Heart right ventricle (tissue), 16 donors: ENCODE data around the gene KCNA10. TPM values are rescaled to one million over a fixed set of nuclear protein-coding genes. Genes with fewer than 3 reads are reported as not detected.

ENCODE experiments used
- ATAC-seq, 8 donors: fragments of 200-7000 bp; cut with Tn5 transposase; one replicate each; pipeline ENCODE4 v1.9.1; 2020; ENCODE audit warnings: mild to moderate bottlenecking in 8 of 8, moderate library complexity in 8 of 8, moderate number of reproducible peaks in 1 of 8
- DNase-seq, 2 donors: peaks; one replicate each; pipeline ENCODE4 v3.0.0-alpha.2; 2020
- H3K27ac ChIP-seq, 10 donors: fragments of 200-600 bp; sonication (generic) in 2 of 10; one replicate each; pipeline versions ENCODE4 v1.5.0 to v1.8.0; 2020 to 2022; ENCODE audit warnings: mild to moderate bottlenecking in 3 of 10
- H3K27me3 ChIP-seq, 7 donors: fragments of 200-600 bp; one replicate each; pipeline ENCODE4 v1.8.0; 2021 to 2022; ENCODE audit warnings: mild to moderate bottlenecking in 2 of 7
- H3K36me3 ChIP-seq, 9 donors: fragments of 200-600 bp; sonication (generic) in 1 of 9; one replicate each; pipeline versions ENCODE4 v1.5.0 to v1.8.0; 2020 to 2022; ENCODE audit warnings: mild to moderate bottlenecking in 2 of 9
- H3K4me1 ChIP-seq, 9 donors: fragments of 200-600 bp; sonication (generic) in 1 of 9; one replicate each; pipeline versions ENCODE4 v1.5.0 to v1.8.0; 2020 to 2022; ENCODE audit warnings: mild to moderate bottlenecking in 4 of 9
- H3K4me3 ChIP-seq, 10 donors: fragments of 200-600 bp; sonication (generic) in 2 of 10; one replicate each; pipeline versions ENCODE4 v1.5.0 to v1.8.0; 2020 to 2022; ENCODE audit warnings: mild to moderate bottlenecking in 7 of 10, moderate library complexity in 2 of 10
- H3K9me3 ChIP-seq, 11 donors: fragments of 200-600 bp in 10 of 11; sonication (generic) in 2 of 11; one replicate each; pipeline versions ENCODE4 v1.5.0 to v1.8.0; 2013 to 2022; ENCODE audit warnings: mild to moderate bottlenecking in 2 of 11, control low read depth in 1 of 11, moderate library complexity in 1 of 11
- WGBS, 2 donors: extraction: QIAGEN DNeasy Blood & Tissue Kit; methylation state at CpG; one replicate each; pipeline ENCODE4 v1.1.7; 2013; ENCODE audit warnings: inconsistent platforms in 1 of 2; 5-methylcytosine and 5-hydroxymethylcytosine counted together
- intact Hi-C, 10 donors: fragments of 100-400 bp; cut with DNase I; formaldehyde crosslinking; loops; one replicate each; pipeline versions ENCODE4 v1.11.1 to v1.14.2; 2022
- polyA plus RNA-seq, 2 donors: library from polyadenylated mRNA; stranded (reverse); fragments of 200-250 nt; gene quantifications; one replicate each; pipeline ENCODE4 v1.2.3, GENCODE V29; 2013
- total RNA-seq, 10 donors: library from RNA; stranded (reverse); fragmentation: NEBNext Ultra II Directional in 3 of 10; extraction: Animal tissue kit (Norgen Biotek cat#: 25700) in 3 of 10; gene quantifications; one replicate each; pipeline versions ENCODE4 v1.2.1 to v1.2.4, GENCODE V29; 2021 to 2023
- TF ChIP-seq, protein P1 (sequence below), 9 donors: fragments of 200-600 bp; sonication (generic) in 2 of 9; IDR thresholded peaks; one replicate each; pipeline versions ENCODE4 v1.5.0 to v1.8.0; 2021 to 2022; ENCODE audit warnings: antibody characterized with exemption in 9 of 9, mild to moderate bottlenecking in 5 of 9, moderate library complexity in 1 of 9
- donor health status: Arrhythmogenic right ventricular cardiomyopathy.
- donor health status: ischemic (EF 13 %, LVEDD 7.1; RV severe dilation, severe dysfunction).
- donor health status: healthy with polysubstance abuse.
- donor health status: DM: no; HTN: yes; CAD: no.
- donor health status: DM: no; HTN: no; CAD: no.
- donor health status: ischemic (EF 25% LVEDD 6.9; RV normal size, moderate dysfunction).
- donor health status: ischemic (EF 25% LVEDD 5.7; RV mildly dilated, moderate dysfunction).
- donor health status: healthy.
- donor health status: DM: yes; HTN: yes; CAD: no.
- donor health status: Ischemic cardiomyopathy.
- donor health status: ischemic (EF 35%, LVEDD 5.7; RV mildly dilated, moderate dysfunction).
- donor health status: nonischemic (EF 11% LVEDD 7.7; RV severe dilation, severe dysfunction).
- donor health status: DM: yes; HTN: yes; CAD: no.
- donor health status: PGD.
- donor health status: ischemic (EF 29% LVEDD 5.4; RV normal size, mild dysfunction).
- donor health status: nonischemic (EF 23%, LVEDD 6.1; RV moderate dilation, normal function).

The KCNA10 gene
- total and polyA plus RNA-seq, 12 donors = not detected

DNA sequence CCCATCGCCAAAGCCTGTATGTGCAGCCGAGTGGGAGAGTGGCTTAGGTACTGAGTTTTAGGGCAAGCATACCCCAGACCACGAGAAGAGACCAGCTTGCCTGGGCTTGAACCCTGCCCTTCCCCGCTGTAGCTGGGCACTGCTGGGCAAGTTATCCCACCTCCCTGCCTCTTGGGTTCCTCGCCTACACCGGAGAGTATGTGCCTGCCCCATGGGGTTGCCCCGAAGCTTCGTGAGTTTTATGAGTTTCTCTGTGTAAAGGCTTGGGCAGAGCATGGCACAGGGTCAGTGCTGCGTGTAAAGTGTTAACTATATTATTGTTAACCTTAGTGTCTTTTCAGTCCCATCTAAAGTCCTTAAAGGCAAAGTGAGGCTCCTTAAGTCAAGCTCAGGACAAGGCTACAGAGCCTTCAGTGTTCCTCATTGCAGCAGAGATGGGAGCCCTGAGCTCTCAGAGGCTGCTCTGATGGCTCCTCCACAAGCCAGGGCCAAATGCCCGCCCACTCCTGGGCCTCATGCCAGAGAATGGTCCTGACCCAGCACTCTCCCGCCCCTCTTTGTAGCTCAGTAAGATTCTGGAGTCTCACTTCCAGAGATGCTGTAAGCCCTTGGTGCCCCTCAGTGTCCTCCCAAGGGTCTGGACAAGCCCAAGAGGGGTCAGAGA is 37.0 kb upstream of the KCNA10 start:
- WGBS, 2 donors = 39 to 41% methylated on average over 11 of the region's 11 CpGs
- H3K4me1 ChIP-seq = peaks cover 0 to 24% (median 12%) of the 10 kb centered on the region in 9 donors
- peak; percentile 76 to 82 for DNase-seq
- TF ChIP-seq, protein P1, sequence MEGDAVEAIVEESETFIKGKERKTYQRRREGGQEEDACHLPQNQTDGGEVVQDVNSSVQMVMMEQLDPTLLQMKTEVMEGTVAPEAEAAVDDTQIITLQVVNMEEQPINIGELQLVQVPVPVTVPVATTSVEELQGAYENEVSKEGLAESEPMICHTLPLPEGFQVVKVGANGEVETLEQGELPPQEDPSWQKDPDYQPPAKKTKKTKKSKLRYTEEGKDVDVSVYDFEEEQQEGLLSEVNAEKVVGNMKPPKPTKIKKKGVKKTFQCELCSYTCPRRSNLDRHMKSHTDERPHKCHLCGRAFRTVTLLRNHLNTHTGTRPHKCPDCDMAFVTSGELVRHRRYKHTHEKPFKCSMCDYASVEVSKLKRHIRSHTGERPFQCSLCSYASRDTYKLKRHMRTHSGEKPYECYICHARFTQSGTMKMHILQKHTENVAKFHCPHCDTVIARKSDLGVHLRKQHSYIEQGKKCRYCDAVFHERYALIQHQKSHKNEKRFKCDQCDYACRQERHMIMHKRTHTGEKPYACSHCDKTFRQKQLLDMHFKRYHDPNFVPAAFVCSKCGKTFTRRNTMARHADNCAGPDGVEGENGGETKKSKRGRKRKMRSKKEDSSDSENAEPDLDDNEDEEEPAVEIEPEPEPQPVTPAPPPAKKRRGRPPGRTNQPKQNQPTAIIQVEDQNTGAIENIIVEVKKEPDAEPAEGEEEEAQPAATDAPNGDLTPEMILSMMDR (IDR thresholded peaks at IDR 0.05) = no peak
- peak; percentile 75 to 91 (median 82) for ATAC-seq
- H3K9me3 ChIP-seq = no peaks in the 10 kb centered on the region
- peaks cover 0 to 61% (median 35%) of the 10 kb centered on the region in 7 donors for H3K27me3 ChIP-seq
- peak overlapping the region in 9 of 10 donors; percentile 12 to 55 (median 52) for H3K4me3 ChIP-seq
- H3K36me3 ChIP-seq = no peaks in the 10 kb centered on the region
- H3K27ac ChIP-seq = peak overlapping the region in 3 of 10 donors; percentile 2 to 56 (median 23)
- intact Hi-C loops = loop anchor here (1.0 to 10.0 kb wide), 8 partner anchors 56 to 229 kb away; no protein-coding TSS in a partner anchor

DNA sequence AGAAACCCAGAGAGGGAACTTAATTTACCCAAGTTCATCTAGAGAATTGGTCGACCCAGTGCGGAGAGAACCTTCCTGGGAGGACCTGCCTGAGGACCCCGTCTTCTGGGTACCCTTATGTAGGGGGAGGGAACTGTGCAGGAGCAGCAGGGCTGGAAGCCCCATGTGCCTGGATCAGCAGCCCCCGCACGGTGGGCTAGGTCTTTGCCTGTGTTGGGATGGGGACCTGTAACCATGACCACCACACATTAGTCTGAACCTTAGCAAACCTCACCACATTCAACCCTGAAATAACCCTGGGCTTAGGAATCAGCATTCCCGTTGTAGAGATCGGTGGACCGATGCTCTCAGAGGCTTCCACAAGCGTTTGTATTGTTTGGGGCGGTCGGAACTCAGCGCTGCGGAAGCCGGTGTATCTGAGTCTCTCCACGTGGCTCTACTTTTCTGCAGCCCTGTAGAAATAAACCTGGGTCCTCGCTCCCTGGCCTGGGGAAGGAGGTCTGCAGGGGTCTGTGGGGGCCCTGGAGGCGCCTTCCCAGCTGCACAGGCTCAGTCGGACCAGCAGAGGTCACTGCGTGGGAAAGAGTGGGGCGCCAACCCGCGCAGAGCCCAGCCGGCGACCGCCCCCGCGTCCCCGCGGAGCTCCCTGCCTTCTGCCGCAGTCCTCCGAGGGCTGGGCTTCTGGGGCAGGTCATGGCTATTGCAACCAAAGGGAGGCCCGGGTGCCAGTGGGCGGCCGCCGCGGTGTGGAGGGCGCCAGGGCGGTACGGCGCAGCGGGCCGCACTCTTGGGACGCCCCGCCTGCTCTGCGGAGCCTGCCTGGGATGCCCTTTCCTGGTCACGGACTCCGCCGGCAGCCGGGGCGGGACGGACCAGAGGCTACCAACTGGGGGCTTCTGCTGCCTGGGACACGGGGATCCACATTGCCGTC is 36.2 kb upstream of the KCNA10 start:
- H3K27ac ChIP-seq = peak overlapping the region in 3 of 10 donors; percentile 2 to 56 (median 23)
- intact Hi-C loops = loop anchor here (1.0 to 10.0 kb wide), 9 partner anchors 52 to 230 kb away; partner anchors contain the start of gene KCNA2 (in 1 of the 10)
- 9% methylated on average over 53 of the region's 53 CpGs for WGBS, 2 donors
- H3K27me3 ChIP-seq = peaks cover 0 to 69% (median 43%) of the 10 kb centered on the region in 7 donors
- no peaks in the 10 kb centered on the region for H3K9me3 ChIP-seq
- ATAC-seq = peak; percentile 81 to 93 (median 84)
- TF ChIP-seq, protein P1 (IDR thresholded peaks at IDR 0.05) = peak; percentile 44 to 89 (median 79)
- peak; percentile 44 to 65 for DNase-seq
- H3K4me3 ChIP-seq = peak overlapping the region in 9 of 10 donors; percentile 12 to 55 (median 52)
- H3K36me3 ChIP-seq = no peaks in the 10 kb centered on the region
- peaks cover 0 to 24% (median 12%) of the 10 kb centered on the region in 9 donors for H3K4me1 ChIP-seq

DNA sequence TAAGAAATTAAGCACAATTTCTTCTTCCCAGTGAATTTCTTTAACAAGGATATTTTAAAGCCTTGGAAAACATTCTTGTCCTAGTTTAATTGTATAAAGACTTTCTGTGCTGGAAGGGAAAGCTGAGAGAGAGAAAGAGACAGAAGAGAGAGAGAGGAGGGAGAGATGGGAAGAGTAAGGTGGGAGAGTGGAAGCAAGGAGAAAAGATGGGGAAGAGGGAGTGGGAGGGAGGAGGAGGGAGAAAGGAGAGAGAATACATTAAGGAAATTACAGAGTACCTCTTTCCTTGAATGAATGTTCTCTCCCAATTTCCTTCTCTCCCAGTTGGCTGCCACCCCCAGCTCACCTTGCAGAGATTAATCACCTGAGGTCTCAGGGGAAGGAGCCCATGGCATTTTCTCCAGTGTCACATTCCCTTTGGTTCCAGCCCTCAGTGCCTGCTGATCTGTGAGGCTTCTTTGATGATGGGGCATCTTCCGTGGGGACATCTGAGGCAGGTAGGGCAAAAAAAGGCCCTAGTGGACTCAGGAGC is 32.4 kb upstream of the KCNA10 start:
- DNase-seq = no peak
- Histone ChIP-seq H3K4me1 (peaks cover 0 to 19% (median 12%) of the 10 kb centered on the region in 9 donors), H3K27me3 (peaks cover 0 to 61% (median 43%) of the 10 kb centered on the region in 7 donors), H3K9me3 (no peaks in the 10 kb centered on the region), H3K36me3 (no peaks in the 10 kb centered on the region), H3K4me3 (no peak overlapping the region), H3K27ac (no peak overlapping the region)
- TF ChIP-seq, protein P1 (IDR thresholded peaks at IDR 0.05) = no peak
- ATAC-seq = no peak
- WGBS, 2 donors = 76 to 83% methylated on average over 1 of the region's 1 CpG
- intact Hi-C loops = loop anchor here in 5 of 10 donors (5.0 to 10.0 kb wide), 3 partner anchors 56 to 233 kb away; partner anchors contain the start of gene KCNA2 (in 1 of the 5)

DNA sequence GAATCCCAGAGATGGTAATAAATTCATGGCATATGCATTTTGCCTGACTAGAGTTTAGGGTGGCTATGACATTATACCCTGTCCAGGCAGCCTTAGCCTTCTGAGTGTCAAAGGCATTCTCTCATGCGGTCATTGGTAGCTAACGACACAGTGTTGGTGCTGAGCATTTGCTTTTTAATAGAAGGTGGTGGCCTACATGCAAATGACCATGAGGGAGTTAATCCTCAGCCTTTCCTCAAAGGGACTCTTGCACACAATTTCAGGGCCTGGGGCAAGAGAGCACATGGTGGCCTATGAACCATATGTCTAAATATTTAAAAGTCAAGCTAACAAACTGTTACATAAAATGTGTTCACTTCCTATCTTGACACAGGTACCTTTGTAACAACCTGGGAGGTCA is 30.9 kb upstream of the KCNA10 start:
- H3K27me3 ChIP-seq = peaks cover 0 to 51% (median 36%) of the 10 kb centered on the region in 7 donors
- no peak for DNase-seq
- H3K9me3 ChIP-seq = no peaks in the 10 kb centered on the region
- no peak for ATAC-seq
- no peak overlapping the region for H3K27ac ChIP-seq
- intact Hi-C loops = loop anchor here in 5 of 10 donors (5.0 to 10.0 kb wide), 3 partner anchors 57 to 235 kb away; partner anchors contain the start of gene KCNA2 (in 1 of the 5)
- no peaks in the 10 kb centered on the region for H3K36me3 ChIP-seq
- 45 to 64% methylated on average over 2 of the region's 2 CpGs for WGBS, 2 donors
- no peak overlapping the region for H3K4me3 ChIP-seq
- peaks cover 0 to 4% (median under 1%) of the 10 kb centered on the region in 9 donors for H3K4me1 ChIP-seq
- TF ChIP-seq, protein P1 (IDR thresholded peaks at IDR 0.05) = no peak
